COR-L47 (cell line): Measurements from ENCODE around the gene ARIH2.

Source experiments
- DNase-seq: peaks from one replicate; lab custom pipeline; 2025; lab: John Stamatoyannopoulos, UW

Gene ARIH2

GRCh38 chr3:48929358-48930035, 10.9 kb downstream of the ARIH2 start:
- DNase-seq, result no peak

DNA sequence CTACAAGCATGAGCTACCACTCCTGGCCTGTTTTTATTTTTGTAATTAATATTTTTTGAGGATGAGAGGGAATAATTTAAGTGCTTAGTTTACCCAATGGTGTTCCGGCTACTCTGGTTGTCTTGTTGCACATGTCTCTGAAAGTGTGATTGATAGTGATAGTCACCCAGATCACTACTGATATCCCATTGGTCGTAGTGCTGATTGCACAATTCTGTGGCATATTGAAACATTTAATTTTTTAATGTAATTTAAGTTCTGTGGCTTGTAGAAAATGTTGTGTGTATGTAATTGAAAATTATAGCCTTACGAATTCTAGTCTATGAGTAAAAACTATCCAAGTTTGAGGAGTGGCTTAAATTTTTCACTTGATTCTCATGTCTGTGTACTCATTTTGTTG, 11.9 kb downstream of the ARIH2 start:
- DNase-seq, result no peak

- no peak for DNase-seq
Observed at GRCh38 chr3:48931944-48932580, 13.4 kb downstream of the ARIH2 start.

DNA sequence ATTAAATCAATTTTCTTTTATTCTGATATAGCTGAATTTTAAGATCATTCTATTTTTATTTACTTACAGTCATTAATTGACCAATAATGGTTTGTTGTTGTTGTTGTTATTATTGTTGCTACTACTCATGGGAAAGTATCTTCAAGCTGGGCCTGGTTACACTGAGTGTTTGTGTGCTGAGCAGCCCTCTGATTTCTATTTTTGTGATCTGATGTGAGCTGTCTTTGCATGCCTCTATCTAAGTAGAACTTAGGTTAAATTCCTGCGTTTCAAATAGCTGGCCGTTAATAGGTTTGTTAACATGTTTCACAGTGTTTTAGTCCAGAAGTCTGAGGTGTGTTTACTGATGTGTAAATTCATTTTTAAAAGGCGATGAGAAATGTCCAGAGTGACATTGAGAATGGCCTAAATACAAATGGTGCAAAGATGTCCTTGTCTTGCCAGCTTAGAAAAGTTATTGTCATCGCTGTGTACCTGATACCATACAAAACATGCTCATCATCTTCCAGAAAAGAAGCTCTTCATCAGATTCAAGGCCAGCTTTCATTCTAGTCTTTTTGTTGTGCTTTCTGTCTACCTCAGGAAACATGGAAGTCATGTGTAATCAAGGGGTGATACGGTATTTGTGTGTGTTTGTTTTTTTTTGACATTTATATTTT, 15.8 kb downstream of the ARIH2 start:
- no peak for DNase-seq

DNA sequence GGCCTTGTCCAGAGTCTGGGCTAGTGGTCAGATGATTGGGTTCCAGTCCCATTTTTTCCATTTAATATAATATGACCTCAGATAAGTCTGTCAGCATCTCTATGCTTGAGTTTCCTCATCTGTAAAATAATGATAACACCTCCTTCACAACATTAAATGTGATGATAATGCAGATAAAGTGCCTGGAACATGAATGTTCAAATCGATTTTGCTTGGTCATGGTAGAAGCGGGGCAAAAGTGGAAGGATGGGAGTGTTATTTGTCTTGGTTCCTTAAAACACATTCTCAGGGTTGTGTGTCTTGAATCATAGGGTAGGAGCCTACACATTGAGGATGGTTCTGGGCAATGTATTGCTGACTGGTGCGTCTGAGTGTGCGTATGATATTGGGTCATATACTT, 16.9 kb downstream of the ARIH2 start:
- no peak for DNase-seq

DNA sequence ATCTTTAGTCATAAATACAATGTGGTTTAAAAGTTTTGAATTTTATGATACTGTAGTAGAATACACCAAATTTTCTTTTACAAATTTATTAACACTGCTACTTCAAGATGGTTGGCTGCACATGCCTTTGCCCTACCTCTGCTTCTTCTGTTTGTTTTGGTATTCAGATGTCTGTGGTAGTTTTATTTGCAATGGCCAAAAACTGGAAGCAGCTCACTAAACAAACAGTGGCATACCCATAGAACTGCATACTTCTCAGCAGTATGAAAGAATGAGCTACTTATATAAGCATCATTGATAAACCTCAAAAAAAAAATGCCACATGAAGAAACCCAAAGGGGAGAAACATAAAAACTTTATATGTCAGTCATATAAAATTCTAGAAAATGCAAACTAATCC, 19.5 kb downstream of the ARIH2 start:
- DNase-seq, result no peak

DNA sequence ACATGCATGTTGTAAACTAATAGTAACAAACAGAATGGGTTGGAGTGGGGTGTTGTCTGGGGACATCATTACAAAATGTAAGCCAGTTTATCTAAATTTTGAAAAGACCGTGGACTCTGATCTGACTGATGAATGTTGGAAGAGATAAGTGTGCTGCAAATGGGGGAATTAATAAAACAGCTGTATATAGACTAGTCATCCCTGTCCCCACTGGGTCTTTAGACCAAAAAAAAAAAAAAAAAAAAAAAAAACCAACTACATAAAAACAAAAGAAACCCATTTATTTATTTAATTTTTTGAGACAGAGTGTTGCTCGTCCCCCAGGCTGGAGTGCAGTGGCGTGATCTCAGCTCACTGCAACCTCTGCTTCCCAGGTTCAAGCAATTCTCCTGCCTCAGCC, 20.0 kb downstream of the ARIH2 start:
- no peak for DNase-seq

DNA sequence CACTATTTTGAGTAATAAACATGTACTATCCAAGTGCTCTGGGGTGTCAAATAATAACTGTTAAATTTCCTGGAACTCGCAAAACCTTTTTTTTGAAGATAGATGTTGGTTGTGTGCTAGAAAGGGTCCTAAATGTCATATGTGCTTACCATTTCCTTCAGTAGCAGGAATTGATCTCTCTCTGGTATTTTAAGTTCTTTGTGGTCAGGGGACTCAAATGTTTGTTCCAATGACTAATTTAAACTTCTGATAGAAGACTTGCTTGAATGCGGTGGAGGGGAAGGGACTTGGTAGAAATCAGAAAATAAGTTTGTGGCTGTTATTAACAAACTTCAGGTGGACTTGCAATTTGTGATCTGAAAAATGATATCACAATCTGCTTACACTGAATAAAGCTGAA, 26.8 kb downstream of the ARIH2 start:
- DNase-seq, result no peak

GRCh38 chr3:48945891-48946549, 27.4 kb downstream of the ARIH2 start:
- no peak for DNase-seq

DNA sequence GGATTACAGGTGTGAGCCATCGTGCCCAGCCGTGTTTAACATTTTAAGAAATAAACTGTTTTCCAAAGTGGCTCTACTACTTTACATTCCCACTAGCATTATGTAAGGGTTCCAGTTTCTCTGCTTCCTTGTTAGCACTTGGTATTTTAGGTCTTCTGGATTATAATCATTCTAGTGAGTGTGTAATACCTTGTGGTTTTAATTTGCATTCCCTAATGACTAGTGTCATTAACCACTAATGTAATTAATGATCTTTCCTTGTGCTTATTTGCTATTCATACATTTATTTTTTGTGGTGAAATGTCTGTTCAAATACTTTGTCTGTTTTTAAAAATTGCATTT, 30.7 kb downstream of the ARIH2 start:
- DNase-seq, result no peak

DNA sequence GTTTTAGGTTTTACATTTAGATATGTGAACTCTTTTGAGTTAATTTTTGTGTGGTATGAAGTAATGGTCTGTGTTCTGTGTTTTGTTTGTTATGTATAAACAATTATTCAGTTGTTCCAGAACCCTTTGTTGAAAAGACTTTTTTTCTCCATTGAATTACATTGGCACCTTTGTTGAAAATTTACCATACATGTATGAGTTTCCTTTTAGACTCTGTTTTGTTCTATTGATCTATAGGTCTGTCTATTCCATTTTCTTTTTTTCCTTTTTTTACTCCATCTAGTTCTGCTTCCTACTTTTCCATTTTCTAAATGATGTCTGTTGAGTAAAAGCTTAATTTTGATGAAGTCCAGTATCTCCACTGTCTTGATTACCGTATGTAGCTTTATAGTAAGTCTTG, 31.4 kb downstream of the ARIH2 start:
- no peak for DNase-seq

- no peak for DNase-seq
Observed at GRCh38 chr3:48951764-48952163, 33.1 kb downstream of the ARIH2 start.

DNA sequence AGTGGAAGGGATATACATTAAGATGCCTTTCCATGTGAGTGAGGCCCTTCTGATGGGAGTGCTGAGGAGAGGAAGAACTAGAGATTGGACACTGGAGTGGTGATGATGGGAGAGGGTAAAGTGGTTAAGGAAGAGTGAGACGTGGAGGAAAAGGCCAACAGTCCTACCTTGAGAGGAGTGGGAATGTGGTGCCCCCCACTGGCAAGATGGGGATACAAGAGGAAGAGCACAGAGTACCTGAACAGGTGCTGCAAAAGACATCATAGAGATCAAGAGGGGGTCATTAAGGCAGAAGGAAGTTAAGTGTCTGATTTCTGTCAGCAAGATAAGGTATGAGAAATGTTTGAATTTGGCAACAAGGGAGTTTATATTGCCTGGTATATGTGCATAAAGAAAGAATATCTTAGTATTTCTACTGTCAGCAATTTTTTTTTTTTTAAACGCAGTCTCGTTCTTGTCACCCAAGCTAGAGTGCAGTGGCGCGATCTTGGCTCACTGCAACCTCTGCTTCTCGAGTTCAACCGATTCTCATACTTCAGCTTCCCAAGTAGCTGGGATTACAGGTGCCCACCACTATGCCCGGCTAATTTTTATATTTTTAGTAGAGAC, 34.0 kb downstream of the ARIH2 start:
- DNase-seq, result no peak

- DNase-seq, result no peak
Observed at GRCh38 chr3:48957006-48957705, 38.5 kb downstream of the ARIH2 start.

- DNase-seq, result no peak
Observed at GRCh38 chr3:48960841-48961413, 42.3 kb downstream of the ARIH2 start.

DNA sequence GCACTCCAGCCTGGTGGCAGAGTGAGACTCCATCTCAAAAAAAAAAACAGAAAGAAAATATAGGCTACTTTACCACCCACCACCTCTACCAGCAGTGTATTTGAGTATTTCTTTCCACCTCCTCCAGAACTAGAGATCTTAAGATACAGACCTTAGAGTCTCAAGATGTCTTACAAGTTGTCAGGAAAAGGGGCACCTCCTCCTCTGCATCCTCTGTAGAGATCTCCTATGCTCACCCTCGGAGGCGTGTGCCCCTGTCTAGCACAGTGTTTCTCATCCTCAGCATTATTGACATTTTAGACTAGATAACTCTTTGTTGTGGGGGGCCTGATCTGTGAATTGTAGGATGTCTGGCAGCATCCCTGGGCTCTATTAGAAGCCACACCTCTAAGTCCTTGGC, 43.7 kb downstream of the ARIH2 start:
- no peak for DNase-seq

GRCh38 chr3:48962939-48963338, 44.3 kb downstream of the ARIH2 start:
- no peak for DNase-seq

DNA sequence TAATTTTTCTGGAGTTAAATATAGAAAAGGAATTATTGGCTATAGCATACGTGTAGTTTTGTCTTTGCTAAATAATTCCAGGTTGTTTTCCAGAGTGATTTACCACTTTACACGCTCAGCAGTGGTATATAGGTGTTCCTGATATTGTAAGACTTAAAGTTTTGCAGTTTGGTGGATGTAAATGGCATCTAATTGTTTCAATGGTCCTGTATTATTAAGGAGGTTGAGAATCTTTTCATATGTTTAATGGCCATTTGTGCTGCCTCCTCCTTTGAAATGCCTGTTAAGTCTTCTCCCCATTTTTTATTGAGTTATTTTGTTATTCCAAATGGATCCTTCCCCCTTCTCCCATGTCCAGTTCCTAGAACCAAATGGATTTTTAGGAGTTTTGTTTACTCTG, 44.9 kb downstream of the ARIH2 start:
- DNase-seq, result no peak

DNA sequence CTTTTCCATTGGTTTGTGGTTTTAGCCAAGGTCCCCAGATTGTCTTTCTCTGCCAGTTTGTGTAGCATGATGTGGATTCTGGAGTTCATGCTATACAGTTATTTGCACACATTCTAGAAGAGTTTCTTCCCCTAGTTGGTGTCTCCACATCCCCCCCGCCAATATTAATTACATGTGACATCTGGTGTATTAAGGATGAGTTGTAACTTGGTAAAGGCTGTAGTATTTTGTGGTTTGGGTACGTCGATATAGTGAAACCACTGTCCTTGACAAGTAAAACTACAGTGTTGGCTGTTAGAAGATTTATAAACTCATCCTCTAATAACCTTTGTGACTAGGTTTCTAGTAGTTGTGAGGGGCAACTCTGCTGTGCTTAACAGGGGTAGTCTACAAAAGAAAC, 47.7 kb downstream of the ARIH2 start:
- no peak for DNase-seq

GRCh38 chr3:48966876-48967361, 48.3 kb downstream of the ARIH2 start:
- no peak for DNase-seq

DNA sequence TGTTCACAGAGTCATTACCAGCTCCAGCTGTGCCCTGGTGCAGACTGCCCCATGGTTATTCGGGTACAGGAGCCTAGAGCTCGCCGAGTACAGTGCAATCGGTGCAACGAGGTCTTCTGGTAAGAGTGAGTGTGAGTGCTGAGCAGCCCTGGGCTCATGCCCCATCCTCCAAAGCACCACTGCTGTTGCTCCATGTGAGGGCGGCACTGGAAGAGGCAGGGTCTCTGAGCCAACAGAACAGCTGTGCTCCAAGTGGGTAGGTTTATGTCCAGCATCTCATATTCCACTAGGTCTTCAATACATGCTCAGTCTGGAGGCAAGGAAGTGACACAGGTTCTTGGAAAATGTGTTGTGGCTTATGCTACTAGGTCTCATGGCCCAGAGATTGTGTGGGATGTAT, 51.9 kb downstream of the ARIH2 start:
- no peak for DNase-seq
